T-helper 1 cell treated with Interleukin-12 subunit alpha and Interleukin-12 subunit beta and Interleukin-4 antibody, amounts not matched to agents 30 μg/mL and 1 μg/mL, for 36 hours (primary cell): ENCODE results near the gene ADCY5.

Experiments used
- H3K27ac Mint-ChIP-seq: one replicate; pipeline ENCODE4 v1.8.0; 2021; ENCODE audit warnings: mild to moderate bottlenecking, mixed read lengths
- H3K27me3 Mint-ChIP-seq: one replicate; pipeline ENCODE4 v1.8.0; 2021; ENCODE audit warnings: low read depth, mixed read lengths
- H3K36me3 Mint-ChIP-seq: one replicate; pipeline ENCODE4 v1.8.0; 2021; ENCODE audit warnings: low read depth, mixed read lengths
- H3K4me1 Mint-ChIP-seq: one replicate; pipeline ENCODE4 v1.8.0; 2021; ENCODE audit warnings: low read depth, mixed read lengths
- H3K4me3 Mint-ChIP-seq: one replicate; pipeline ENCODE4 v1.8.0; 2021; ENCODE audit warnings: mild to moderate bottlenecking, moderate library complexity, mixed read lengths
- H3K9me3 Mint-ChIP-seq: one replicate; pipeline ENCODE4 v1.8.0; 2021; ENCODE audit warnings: mixed read lengths

Gene ADCY5

GRCh38 chr3:123476967-123477750, 28.3 kb upstream of the ADCY5 start:
- Mint-ChIP-seq H3K9me3 (no peaks in the 10 kb centered on the region), H3K4me1 (peaks cover 2% of the 10 kb centered on the region), H3K27me3 (peaks cover 11% of the 10 kb centered on the region), H3K4me3 (no peak overlapping the region), H3K36me3 (no peaks in the 10 kb centered on the region), H3K27ac (no peak overlapping the region)

- no peak overlapping the region for H3K27ac Mint-ChIP-seq
- no peak overlapping the region for H3K4me3 Mint-ChIP-seq
- H3K27me3 Mint-ChIP-seq: peaks cover 12% of the 10 kb centered on the region
- no peaks in the 10 kb centered on the region for H3K36me3 Mint-ChIP-seq
- peaks cover 2% of the 10 kb centered on the region for H3K4me1 Mint-ChIP-seq
- H3K9me3 Mint-ChIP-seq: no peaks in the 10 kb centered on the region
Measured at GRCh38 chr3:123475786-123476185, 26.9 kb upstream of the ADCY5 start.

GRCh38 chr3:123471106-123471505, 22.2 kb upstream of the ADCY5 start:
- Mint-ChIP-seq H3K4me3 (no peak overlapping the region), H3K27ac (no peak overlapping the region), H3K36me3 (no peaks in the 10 kb centered on the region), H3K27me3 (peaks cover 6% of the 10 kb centered on the region), H3K9me3 (no peaks in the 10 kb centered on the region), H3K4me1 (peaks cover 2% of the 10 kb centered on the region)

GRCh38 chr3:123469323-123469995, 20.6 kb upstream of the ADCY5 start:
- peaks cover 8% of the 10 kb centered on the region for H3K27me3 Mint-ChIP-seq
- no peaks in the 10 kb centered on the region for H3K4me1 Mint-ChIP-seq
- H3K9me3 Mint-ChIP-seq: no peaks in the 10 kb centered on the region
- H3K27ac Mint-ChIP-seq: no peak overlapping the region
- H3K36me3 Mint-ChIP-seq: no peaks in the 10 kb centered on the region
- no peak overlapping the region for H3K4me3 Mint-ChIP-seq

- H3K4me1 Mint-ChIP-seq: no peaks in the 10 kb centered on the region
- H3K27me3 Mint-ChIP-seq: peaks cover 14% of the 10 kb centered on the region
- H3K36me3 Mint-ChIP-seq: no peaks in the 10 kb centered on the region
- H3K9me3 Mint-ChIP-seq: no peaks in the 10 kb centered on the region
- H3K4me3 Mint-ChIP-seq: no peak overlapping the region
- H3K27ac Mint-ChIP-seq: no peak overlapping the region
Measured at GRCh38 chr3:123467046-123467445, 18.2 kb upstream of the ADCY5 start.

GRCh38 chr3:123464211-123464610, 15.3 kb upstream of the ADCY5 start:
- Mint-ChIP-seq H3K36me3 (no peaks in the 10 kb centered on the region), H3K9me3 (no peaks in the 10 kb centered on the region), H3K27me3 (peaks cover 22% of the 10 kb centered on the region), H3K27ac (no peak overlapping the region), H3K4me1 (no peaks in the 10 kb centered on the region), H3K4me3 (no peak overlapping the region)

- H3K36me3 Mint-ChIP-seq: no peaks in the 10 kb centered on the region
- H3K9me3 Mint-ChIP-seq: no peaks in the 10 kb centered on the region
- H3K27ac Mint-ChIP-seq: no peak overlapping the region
- no peak overlapping the region for H3K4me3 Mint-ChIP-seq
- peaks cover 28% of the 10 kb centered on the region for H3K27me3 Mint-ChIP-seq
- no peaks in the 10 kb centered on the region for H3K4me1 Mint-ChIP-seq
Measured at GRCh38 chr3:123459862-123460261, 11.0 kb upstream of the ADCY5 start.

- H3K36me3 Mint-ChIP-seq: no peaks in the 10 kb centered on the region
- no peaks in the 10 kb centered on the region for H3K4me1 Mint-ChIP-seq
- H3K9me3 Mint-ChIP-seq: no peaks in the 10 kb centered on the region
- H3K4me3 Mint-ChIP-seq: no peak overlapping the region
- peaks cover 37% of the 10 kb centered on the region for H3K27me3 Mint-ChIP-seq
- no peak overlapping the region for H3K27ac Mint-ChIP-seq
Measured at GRCh38 chr3:123458255-123458654, 9.4 kb upstream of the ADCY5 start.

GRCh38 chr3:123457841-123458240, 9.0 kb upstream of the ADCY5 start:
- Mint-ChIP-seq H3K9me3 (no peaks in the 10 kb centered on the region), H3K27me3 (peaks cover 38% of the 10 kb centered on the region), H3K4me1 (no peaks in the 10 kb centered on the region), H3K27ac (no peak overlapping the region), H3K4me3 (no peak overlapping the region), H3K36me3 (no peaks in the 10 kb centered on the region)

- Mint-ChIP-seq H3K4me3 (no peak overlapping the region), H3K4me1 (no peaks in the 10 kb centered on the region), H3K27ac (no peak overlapping the region), H3K36me3 (no peaks in the 10 kb centered on the region), H3K9me3 (no peaks in the 10 kb centered on the region), H3K27me3 (peaks cover 36% of the 10 kb centered on the region)
Measured at GRCh38 chr3:123453675-123454074, 4.8 kb upstream of the ADCY5 start.

- Mint-ChIP-seq H3K27me3 (peaks cover 44% of the 10 kb centered on the region), H3K4me3 (no peak overlapping the region), H3K4me1 (peaks cover 2% of the 10 kb centered on the region), H3K36me3 (peaks cover 1% of the 10 kb centered on the region), H3K27ac (no peak overlapping the region), H3K9me3 (no peaks in the 10 kb centered on the region)
Measured at GRCh38 chr3:123451186-123451585, 2.3 kb upstream of the ADCY5 start.

- Mint-ChIP-seq H3K27me3 (peaks cover 54% of the 10 kb centered on the region), H3K27ac (no peak overlapping the region), H3K36me3 (peaks cover 1% of the 10 kb centered on the region), H3K4me1 (peaks cover 2% of the 10 kb centered on the region), H3K4me3 (peak overlapping the region; percentile 25), H3K9me3 (no peaks in the 10 kb centered on the region)
Measured at GRCh38 chr3:123449997-123450604, 1.2 kb upstream of the ADCY5 start.

- peaks cover 58% of the 10 kb centered on the region for H3K27me3 Mint-ChIP-seq
Measured at GRCh38 chr3:123449102-123449996, 459 bp upstream of the ADCY5 start.

GRCh38 chr3:123447749-123448517, 957 bp downstream of the ADCY5 start:
- Mint-ChIP-seq H3K9me3 (no peaks in the 10 kb centered on the region), H3K4me1 (peaks cover 2% of the 10 kb centered on the region), H3K36me3 (peaks cover 1% of the 10 kb centered on the region), H3K4me3 (no peak overlapping the region), H3K27me3 (peaks cover 59% of the 10 kb centered on the region), H3K27ac (no peak overlapping the region)

More at GRCh38 chr3:123449102-123449996, 459 bp upstream of the ADCY5 start:
- H3K36me3 Mint-ChIP-seq: peaks cover 1% of the 10 kb centered on the region
- peaks cover 2% of the 10 kb centered on the region for H3K4me1 Mint-ChIP-seq
- H3K27ac Mint-ChIP-seq: no peak overlapping the region
- no peak overlapping the region for H3K4me3 Mint-ChIP-seq
- H3K9me3 Mint-ChIP-seq: no peaks in the 10 kb centered on the region
